22Rv1 (cell line): ENCODE results near the gene LOXL1.

Source experiments
- H3K27ac ChIP-seq: fragments of 450-650 bp; 2 replicates; pipeline ENCODE4 v1.5.1; 2017
- CTCF ChIP-seq: fragments of 450-650 bp; IDR thresholded peaks from 2 replicates; pipeline ENCODE4 v1.5.1; 2017; ENCODE audit warnings: mild to moderate bottlenecking
- ZFX ChIP-seq: fragments of 450-650 bp; IDR thresholded peaks from 2 replicates; pipeline ENCODE4 v1.6.1; 2017; ENCODE audit warnings: antibody characterized with exemption, borderline replicate concordance

LOXL1 gene

GRCh38 chr15:73944161-73945129 is 18.2 kb downstream of the LOXL1 start:
- H3K27ac ChIP-seq: no peak overlapping the region
- TF ChIP-seq CTCF (no peak), ZFX (no peak)

GRCh38 chr15:73945130-73945508 is 18.9 kb downstream of the LOXL1 start:
- TF ChIP-seq CTCF: no peak
- no peak overlapping the region for H3K27ac ChIP-seq

GRCh38 chr15:73946046-73946721 is 19.9 kb downstream of the LOXL1 start:
- no peak overlapping the region for H3K27ac ChIP-seq
- no peak for TF ChIP-seq ZFX
- TF ChIP-seq CTCF: no peak

GRCh38 chr15:73946795-73947370 is 20.6 kb downstream of the LOXL1 start:
- no peak for TF ChIP-seq ZFX
- TF ChIP-seq CTCF: no peak
- no peak overlapping the region for H3K27ac ChIP-seq

- H3K27ac ChIP-seq: no peak overlapping the region
- no peak for TF ChIP-seq ZFX
- no peak for TF ChIP-seq CTCF
These were observed 21.4 kb downstream of the LOXL1 start for GRCh38 chr15:73947651-73948050.

GRCh38 chr15:73948396-73948795 is 22.1 kb downstream of the LOXL1 start:
- no peak overlapping the region for H3K27ac ChIP-seq
- no peak for TF ChIP-seq CTCF
- TF ChIP-seq ZFX: no peak
